ENCODE results near the gene JAK1. TPM values are rescaled to one million over a fixed set of nuclear protein-coding genes. Genes with fewer than 3 reads are reported as not detected.

Gene JAK1
- polyA plus RNA-seq, 2 of the 4 experiments (the other 2 are of a cell fraction) = 110 to 159 TPM

DNA sequence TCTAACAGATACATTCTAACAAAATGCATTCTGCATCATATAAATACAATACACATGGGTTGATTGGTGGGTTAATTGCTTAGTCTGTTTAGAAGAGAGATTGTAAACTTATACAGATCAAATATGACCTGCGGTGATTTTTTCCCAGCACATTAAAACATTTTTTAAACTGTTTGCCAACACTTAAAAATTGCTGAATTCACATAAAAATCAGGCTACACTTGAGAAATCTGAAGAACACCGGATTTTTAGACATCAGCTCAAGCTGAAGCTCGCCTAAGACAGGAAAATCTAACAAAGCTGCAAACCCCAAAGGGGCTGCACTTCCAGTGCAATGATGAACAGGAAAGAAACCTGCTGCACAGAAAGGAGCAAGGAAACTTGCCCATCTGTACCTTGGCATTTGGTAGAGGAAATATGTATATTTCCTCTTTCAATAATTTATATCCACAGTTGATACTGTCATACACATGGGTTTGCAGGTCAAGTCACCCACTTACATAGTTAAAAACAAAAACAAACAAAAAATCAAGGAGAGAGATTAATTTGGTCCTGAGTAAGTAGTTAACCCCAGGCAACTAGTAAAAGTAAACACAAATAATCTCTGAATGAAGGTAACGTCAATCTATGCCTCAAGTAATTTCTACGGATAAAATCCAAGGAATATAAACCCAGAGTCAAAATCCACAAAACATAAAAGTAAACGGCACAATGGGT, 30.4 kb upstream of the JAK1 start:
- Histone ChIP-seq H3K9me3 (peaks cover 5% of the 10 kb centered on the region; the same call in 1 of the 3 replicates), H3K4me3 (no peak overlapping the region), H3K4me1 (peaks cover 6% of the 10 kb centered on the region; the same call in 2 of the 3 replicates), H3K27ac (no peak overlapping the region), H3K4me2 (no peak overlapping the region)
- TF ChIP-seq KDM5A (IDR thresholded peaks at IDR 0.05) (no peak), MAFK (IDR thresholded peaks at IDR 0.05; ENCODE audit: partially characterized antibody) (peak; percentile 55), CEBPB (IDR thresholded peaks at IDR 0.05) (no peak), RARB (CRISPR knock-in tag; IDR thresholded peaks at IDR 0.05) (no peak), ESRRA (IDR thresholded peaks at IDR 0.05; ENCODE audit: borderline replicate concordance, low read length) (no peak), KDM1A (IDR thresholded peaks at IDR 0.05; ENCODE audit: low read depth) (no peak), ZNF302 (CRISPR knock-in tag; IDR thresholded peaks at IDR 0.05) (no peak)
- TF ChIP-seq, protein P1, sequence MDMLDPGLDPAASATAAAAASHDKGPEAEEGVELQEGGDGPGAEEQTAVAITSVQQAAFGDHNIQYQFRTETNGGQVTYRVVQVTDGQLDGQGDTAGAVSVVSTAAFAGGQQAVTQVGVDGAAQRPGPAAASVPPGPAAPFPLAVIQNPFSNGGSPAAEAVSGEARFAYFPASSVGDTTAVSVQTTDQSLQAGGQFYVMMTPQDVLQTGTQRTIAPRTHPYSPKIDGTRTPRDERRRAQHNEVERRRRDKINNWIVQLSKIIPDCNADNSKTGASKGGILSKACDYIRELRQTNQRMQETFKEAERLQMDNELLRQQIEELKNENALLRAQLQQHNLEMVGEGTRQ (IDR thresholded peaks at IDR 0.05) = no peak
- 76% methylated on average over 6 of the region's 6 CpGs for WGBS (ENCODE audit: missing lambda C conversion rate)
- FAIRE-seq (no peak), ATAC-seq (no peak), DNase-seq (ENCODE audit: low read depth in 1 of 2, low spot score in 1 of 2) (no peak)
- CTCF ChIA-PET = no interaction called here
- POLR2A ChIA-PET = no interaction called here

DNA sequence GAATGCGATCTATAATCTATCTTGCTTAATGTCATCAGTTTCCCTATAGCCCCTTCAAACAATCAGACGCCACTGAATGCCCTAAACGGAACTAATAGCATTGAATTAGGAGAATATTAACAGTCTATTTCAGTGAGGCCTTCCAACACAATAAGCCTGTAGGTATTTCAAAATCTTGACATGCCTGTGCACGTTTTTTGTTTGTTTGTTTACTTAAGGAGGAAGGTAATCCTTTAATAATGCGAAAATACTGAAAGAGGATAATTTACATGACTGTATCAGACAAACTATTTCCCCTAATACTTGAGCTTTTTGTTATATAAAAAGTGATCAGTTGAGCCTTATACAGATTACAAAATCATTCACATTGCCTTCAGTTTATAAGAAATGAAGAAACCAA, 29.0 kb upstream of the JAK1 start:
- no peak overlapping the region for H3K4me3 ChIP-seq
- H3K9me3 ChIP-seq = peaks cover 5% of the 10 kb centered on the region; the same call in 1 of the 3 replicates
- peaks cover 5% of the 10 kb centered on the region; the same call in 1 of the 3 replicates for H3K4me1 ChIP-seq
- CTCF ChIA-PET = no interaction called here
- ATAC-seq (no peak), DNase-seq (ENCODE audit: low read depth in 1 of 2, low spot score in 1 of 2) (no peak), FAIRE-seq (no peak)
- WGBS (ENCODE audit: missing lambda C conversion rate) = 72% methylated on average over 5 of the region's 5 CpGs
- POLR2A ChIA-PET = no interaction called here
- no peak overlapping the region for H3K4me2 ChIP-seq
- H3K27ac ChIP-seq = no peak overlapping the region
- TF ChIP-seq, protein P2, sequence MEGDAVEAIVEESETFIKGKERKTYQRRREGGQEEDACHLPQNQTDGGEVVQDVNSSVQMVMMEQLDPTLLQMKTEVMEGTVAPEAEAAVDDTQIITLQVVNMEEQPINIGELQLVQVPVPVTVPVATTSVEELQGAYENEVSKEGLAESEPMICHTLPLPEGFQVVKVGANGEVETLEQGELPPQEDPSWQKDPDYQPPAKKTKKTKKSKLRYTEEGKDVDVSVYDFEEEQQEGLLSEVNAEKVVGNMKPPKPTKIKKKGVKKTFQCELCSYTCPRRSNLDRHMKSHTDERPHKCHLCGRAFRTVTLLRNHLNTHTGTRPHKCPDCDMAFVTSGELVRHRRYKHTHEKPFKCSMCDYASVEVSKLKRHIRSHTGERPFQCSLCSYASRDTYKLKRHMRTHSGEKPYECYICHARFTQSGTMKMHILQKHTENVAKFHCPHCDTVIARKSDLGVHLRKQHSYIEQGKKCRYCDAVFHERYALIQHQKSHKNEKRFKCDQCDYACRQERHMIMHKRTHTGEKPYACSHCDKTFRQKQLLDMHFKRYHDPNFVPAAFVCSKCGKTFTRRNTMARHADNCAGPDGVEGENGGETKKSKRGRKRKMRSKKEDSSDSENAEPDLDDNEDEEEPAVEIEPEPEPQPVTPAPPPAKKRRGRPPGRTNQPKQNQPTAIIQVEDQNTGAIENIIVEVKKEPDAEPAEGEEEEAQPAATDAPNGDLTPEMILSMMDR (IDR thresholded peaks at IDR 0.05) = no peak
- TF ChIP-seq FOSL2 (IDR thresholded peaks at IDR 0.05) (no peak), FOSL2 (CRISPR knock-in tag; IDR thresholded peaks at IDR 0.05) (no peak), SMC3 (IDR thresholded peaks at IDR 0.05) (no peak)

DNA sequence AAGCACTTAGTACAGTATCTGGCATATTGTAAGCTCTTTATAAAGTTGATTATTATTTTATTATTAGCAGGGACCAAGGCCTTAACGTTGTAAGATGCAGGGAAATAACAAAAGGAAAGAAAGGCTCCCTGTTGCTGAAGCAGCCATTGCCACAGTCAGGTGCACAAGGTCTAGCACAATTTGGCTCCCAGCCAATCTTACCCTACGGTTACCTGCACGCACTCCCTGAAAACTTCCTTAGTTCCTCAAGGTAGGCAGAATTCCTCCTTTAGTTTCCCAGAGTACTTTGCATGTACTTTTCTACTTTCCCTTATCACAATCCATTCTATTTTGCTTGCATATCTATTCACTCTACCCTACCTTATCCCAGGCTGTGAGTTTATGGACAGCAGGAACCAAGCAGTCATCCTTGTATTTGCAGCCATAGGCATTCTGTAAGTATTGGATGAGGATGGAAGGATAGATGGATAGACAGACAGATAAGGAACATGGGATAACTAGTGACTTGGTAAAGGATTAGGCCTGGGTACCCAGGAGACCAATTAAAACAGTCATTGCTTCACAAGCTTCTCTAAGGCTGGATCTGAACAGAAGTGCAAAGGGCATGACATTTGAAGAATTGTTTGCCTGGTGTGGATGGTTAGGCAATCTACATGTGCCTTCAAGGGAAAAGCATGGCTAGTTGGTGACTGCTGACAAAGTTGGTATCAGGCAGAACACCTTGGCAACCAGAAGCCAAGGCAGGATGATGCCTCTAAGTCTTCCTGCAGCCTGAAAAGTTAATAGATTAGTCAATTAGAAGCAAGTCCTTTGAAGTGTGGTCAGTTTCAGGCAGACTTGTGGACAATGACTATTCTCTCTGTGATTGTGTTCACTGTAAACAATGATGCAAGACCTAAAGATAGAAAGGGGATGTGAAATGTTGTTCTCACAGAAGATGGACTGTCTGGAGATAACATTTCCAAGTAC, 20.8 kb upstream of the JAK1 start:
- DNase-seq (ENCODE audit: low read depth in 1 of 2, low spot score in 1 of 2) = peak in 1 of 2 experiments; percentile 67
- no peaks in the 10 kb centered on the region for H3K9me3 ChIP-seq
- ATAC-seq = peak; percentile 35 to 49; a peak in 5 of 6 replicates
- no peak overlapping the region for H3K4me3 ChIP-seq
- peaks cover 59% of the 10 kb centered on the region for H3K4me1 ChIP-seq
- WGBS (ENCODE audit: missing lambda C conversion rate) = 73% methylated on average over 3 of the region's 3 CpGs
- H3K4me2 ChIP-seq = peak overlapping the region; percentile 54
- peak overlapping the region; percentile 58 to 74 for H3K27ac ChIP-seq
- TF ChIP-seq GATA3 (IDR thresholded peaks at IDR 0.05; ENCODE audit: borderline replicate concordance) (0 out of 2 replicates have a peak, but pooled peaks have one; percentile 11), EP300 (IDR thresholded peaks at IDR 0.05) (peak in 1 of 2 experiments; percentile 28; a peak in 1 of 5 replicates), FOSL2 (IDR thresholded peaks at IDR 0.05) (no peak), FOSL2 (CRISPR knock-in tag; IDR thresholded peaks at IDR 0.05) (peak; percentile 67), POLR2A (IDR thresholded peaks at IDR 0.05; ENCODE audit: low read length) (no peak), JUNB (IDR thresholded peaks at IDR 0.05) (0 out of 2 replicates have a peak, but pooled peaks have one; percentile 24), CEBPB (IDR thresholded peaks at IDR 0.05) (peak; percentile 53 to 64; a peak in 2 of 4 replicates), NR3C1 (IDR thresholded peaks at IDR 0.05) (no peak), JUN (IDR thresholded peaks at IDR 0.05) (0 out of 5 replicates have a peak, but pooled peaks of 1 of the 2 experiments have one; percentile 29)
- TF ChIP-seq, protein P3, sequence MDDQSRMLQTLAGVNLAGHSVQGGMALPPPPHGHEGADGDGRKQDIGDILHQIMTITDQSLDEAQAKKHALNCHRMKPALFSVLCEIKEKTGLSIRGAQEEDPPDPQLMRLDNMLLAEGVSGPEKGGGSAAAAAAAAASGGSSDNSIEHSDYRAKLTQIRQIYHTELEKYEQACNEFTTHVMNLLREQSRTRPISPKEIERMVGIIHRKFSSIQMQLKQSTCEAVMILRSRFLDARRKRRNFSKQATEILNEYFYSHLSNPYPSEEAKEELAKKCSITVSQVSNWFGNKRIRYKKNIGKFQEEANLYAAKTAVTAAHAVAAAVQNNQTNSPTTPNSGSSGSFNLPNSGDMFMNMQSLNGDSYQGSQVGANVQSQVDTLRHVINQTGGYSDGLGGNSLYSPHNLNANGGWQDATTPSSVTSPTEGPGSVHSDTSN (IDR thresholded peaks at IDR 0.05) = no peak
- ChIA-PET CTCF (no interaction called here), POLR2A (no interaction called here)
- FAIRE-seq = no peak
